ENCODE results near the gene GADL1. TPM values are rescaled to one million over a fixed set of nuclear protein-coding genes. Genes with fewer than 3 reads are reported as not detected.

The GADL1 gene
- total RNA-seq, 1 donor from 2014 or later = 3.1 TPM

DNA sequence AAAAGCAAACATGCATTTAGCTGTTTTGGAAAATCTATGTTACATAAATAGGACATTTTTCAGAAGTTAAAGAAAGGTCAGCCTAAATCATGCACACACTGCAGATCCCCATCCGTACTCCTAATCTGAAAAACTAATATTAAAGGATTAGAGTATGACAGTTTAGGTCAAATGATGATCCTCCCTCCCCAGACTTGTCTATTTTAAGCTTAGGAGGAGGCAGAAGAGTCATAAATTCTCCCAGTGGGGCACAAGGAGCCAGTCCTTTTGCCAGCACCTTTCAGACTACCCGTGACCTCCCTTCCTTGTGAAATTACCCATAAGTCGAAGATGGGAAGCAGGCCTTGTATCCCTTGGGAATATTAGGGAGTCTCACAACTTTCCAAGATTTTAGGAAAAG is 210.1 kb downstream of the GADL1 start:
- peaks cover 37% of the 10 kb centered on the region for H3K4me1 Mint-ChIP-seq (ENCODE audit: unreplicated experiment)
- no peaks in the 10 kb centered on the region for H3K27me3 Mint-ChIP-seq
- no peak overlapping the region for H3K4me3 Mint-ChIP-seq
- no peaks in the 10 kb centered on the region for H3K9me3 Mint-ChIP-seq
- H3K27ac Mint-ChIP-seq = no peak overlapping the region
- DNase-seq (ENCODE audit: extremely low spot score, unreplicated experiment) = no peak
- TF ChIP-seq, protein P1, sequence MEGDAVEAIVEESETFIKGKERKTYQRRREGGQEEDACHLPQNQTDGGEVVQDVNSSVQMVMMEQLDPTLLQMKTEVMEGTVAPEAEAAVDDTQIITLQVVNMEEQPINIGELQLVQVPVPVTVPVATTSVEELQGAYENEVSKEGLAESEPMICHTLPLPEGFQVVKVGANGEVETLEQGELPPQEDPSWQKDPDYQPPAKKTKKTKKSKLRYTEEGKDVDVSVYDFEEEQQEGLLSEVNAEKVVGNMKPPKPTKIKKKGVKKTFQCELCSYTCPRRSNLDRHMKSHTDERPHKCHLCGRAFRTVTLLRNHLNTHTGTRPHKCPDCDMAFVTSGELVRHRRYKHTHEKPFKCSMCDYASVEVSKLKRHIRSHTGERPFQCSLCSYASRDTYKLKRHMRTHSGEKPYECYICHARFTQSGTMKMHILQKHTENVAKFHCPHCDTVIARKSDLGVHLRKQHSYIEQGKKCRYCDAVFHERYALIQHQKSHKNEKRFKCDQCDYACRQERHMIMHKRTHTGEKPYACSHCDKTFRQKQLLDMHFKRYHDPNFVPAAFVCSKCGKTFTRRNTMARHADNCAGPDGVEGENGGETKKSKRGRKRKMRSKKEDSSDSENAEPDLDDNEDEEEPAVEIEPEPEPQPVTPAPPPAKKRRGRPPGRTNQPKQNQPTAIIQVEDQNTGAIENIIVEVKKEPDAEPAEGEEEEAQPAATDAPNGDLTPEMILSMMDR (conservative IDR thresholded peaks at IDR 0.05) = no peak
- H3K36me3 Mint-ChIP-seq = peaks cover 44% of the 10 kb centered on the region

DNA sequence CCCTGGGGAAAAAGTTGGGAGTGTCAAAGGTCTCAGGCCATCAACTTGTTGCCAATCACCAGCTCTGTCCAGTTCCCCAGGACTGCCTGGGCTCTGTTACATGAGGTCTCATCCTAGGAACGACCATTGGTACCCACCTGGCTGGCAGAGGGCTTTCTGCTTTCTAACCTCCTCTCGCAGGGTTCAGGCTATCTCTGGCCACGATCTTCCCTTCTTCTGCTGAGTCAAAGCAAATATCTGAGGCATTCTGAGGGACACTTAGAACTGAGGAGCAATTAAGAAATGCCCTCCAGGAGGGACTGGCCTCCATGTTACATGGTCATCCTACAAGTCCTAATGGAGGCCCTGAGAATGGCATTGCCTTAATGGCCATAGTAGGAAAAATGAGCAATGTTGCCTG is 210.7 kb downstream of the GADL1 start:
- H3K4me1 Mint-ChIP-seq (ENCODE audit: unreplicated experiment) = peaks cover 31% of the 10 kb centered on the region

DNA sequence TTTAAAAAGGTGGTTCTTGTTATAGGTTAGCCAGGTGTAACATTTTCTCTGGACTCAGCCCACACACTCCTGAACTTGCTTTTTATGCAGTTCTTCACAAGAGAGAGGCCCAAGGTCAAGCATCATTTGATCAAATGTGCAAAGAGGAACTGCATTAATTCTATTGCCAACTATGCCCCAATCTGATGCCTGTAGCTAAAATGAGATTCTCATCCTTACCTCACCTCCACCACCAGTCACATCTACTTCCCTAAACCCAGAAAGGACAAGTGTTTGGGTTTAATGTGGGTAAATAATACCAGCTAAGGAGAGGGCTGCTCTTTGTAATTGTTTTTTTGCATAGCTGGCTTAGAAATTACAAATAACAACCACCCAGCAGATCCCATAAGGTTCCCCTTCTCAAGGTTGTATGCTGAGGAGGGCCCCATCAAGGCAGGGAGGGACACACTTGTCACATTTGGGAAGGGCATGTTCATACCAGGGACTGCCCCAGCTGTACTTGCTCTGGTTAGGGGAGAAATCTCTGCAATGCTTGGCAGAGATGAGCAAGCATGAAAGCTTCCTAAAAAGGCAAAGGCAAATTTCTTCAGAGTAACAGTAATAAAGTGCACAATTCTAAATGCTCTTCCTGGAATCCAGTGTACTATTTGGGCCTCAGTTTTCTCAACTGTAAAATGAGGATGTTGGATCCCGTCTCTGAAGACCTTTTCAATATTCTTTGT is 211.9 kb downstream of the GADL1 start:
- no peak for DNase-seq (ENCODE audit: extremely low spot score, unreplicated experiment)
- H3K36me3 Mint-ChIP-seq = peaks cover 48% of the 10 kb centered on the region
- H3K9me3 Mint-ChIP-seq = no peaks in the 10 kb centered on the region
- TF ChIP-seq, protein P1 (conservative IDR thresholded peaks at IDR 0.05) = no peak
- H3K27me3 Mint-ChIP-seq = no peaks in the 10 kb centered on the region
- H3K27ac Mint-ChIP-seq = no peak overlapping the region
- no peak overlapping the region for H3K4me3 Mint-ChIP-seq
- peaks cover 30% of the 10 kb centered on the region for H3K4me1 Mint-ChIP-seq (ENCODE audit: unreplicated experiment)

More for the DNA sequence above, 210.7 kb downstream of the GADL1 start:
- Mint-ChIP-seq H3K4me3 (no peak overlapping the region), H3K9me3 (no peaks in the 10 kb centered on the region), H3K27ac (no peak overlapping the region), H3K27me3 (no peaks in the 10 kb centered on the region), H3K36me3 (peaks cover 48% of the 10 kb centered on the region)
- no peak for DNase-seq (ENCODE audit: extremely low spot score, unreplicated experiment)
- TF ChIP-seq, protein P1 (conservative IDR thresholded peaks at IDR 0.05) = no peak

DNA sequence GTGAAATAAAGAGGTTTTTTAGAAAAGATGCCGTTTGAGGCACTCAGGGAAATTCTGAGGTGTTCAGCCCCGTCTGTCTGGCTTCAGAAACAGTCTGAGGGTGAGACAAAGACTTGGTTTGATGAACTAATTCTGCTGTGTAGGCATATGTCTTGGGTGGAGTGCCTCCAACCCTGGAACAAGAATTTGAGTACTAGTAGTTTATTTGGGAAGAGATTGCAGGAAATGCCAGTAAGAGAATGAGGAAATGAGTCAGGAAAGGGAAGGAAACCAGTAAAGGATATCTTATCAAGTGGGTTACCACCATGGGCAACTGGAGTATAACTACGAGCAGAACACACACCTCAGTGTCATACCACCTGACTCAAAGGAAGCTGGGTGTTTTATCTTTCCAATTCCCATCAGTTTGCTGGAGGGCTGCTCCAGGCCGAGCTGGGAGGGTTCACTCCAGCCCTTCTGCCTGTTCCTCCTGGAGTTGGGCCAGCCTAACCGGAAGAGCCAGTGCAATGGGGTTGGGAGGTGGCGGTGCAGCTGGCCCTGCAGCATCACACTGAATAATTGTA is 212.7 kb downstream of the GADL1 start:
- DNase-seq (ENCODE audit: extremely low spot score, unreplicated experiment) = no peak
- Mint-ChIP-seq H3K9me3 (no peaks in the 10 kb centered on the region), H3K36me3 (peaks cover 49% of the 10 kb centered on the region), H3K4me3 (peak overlapping the region; percentile 0), H3K27me3 (no peaks in the 10 kb centered on the region), H3K4me1 (ENCODE audit: unreplicated experiment) (peaks cover 34% of the 10 kb centered on the region), H3K27ac (peak overlapping the region; percentile 2)
- TF ChIP-seq, protein P1 (conservative IDR thresholded peaks at IDR 0.05) = no peak

DNA sequence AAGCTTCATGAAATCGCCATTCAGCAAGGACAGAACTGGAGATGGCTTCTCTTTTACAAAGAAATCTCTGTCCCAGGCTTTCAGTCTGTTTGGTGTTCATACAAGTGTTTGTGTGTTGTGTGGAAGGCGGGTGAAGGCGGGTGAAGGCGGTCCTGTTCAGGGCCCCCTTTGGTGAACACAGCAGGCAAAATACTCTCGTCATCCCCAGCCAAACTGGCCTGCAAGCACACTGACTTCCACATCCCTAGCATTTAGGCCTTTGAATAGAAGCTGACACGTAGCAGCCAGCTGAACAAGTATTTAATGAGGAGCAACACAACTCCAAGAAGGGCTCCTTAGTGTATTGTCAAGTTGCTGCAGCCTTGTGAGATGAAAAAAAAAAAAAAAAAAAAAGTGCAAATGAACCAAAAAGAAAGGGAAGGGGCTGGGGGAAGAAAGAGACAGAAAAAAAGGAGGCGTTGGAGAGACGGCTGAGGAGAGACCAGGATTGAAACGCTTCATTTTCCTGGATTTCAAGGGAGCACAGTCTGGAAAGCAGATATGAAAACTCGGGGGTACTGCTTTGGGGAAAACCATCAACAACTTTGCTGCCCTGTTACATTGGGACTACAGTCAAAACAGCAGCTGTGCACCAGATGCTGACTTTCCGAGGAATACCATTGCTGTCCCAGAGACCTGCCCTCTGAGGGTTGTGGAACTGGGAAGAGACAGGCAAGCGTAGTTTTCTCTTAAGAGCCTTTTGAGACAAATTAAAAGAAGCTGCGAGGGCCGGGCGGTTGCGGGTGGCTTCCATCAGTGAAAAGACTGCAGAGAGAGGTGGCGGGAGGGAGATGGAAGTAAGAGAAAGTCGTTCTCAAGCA is 213.4 kb downstream of the GADL1 start:
- Mint-ChIP-seq H3K36me3 (peaks cover 52% of the 10 kb centered on the region), H3K27me3 (no peaks in the 10 kb centered on the region), H3K9me3 (no peaks in the 10 kb centered on the region), H3K4me1 (ENCODE audit: unreplicated experiment) (peaks cover 34% of the 10 kb centered on the region), H3K4me3 (peak overlapping the region; percentile 7), H3K27ac (peak overlapping the region; percentile 2)
- DNase-seq (ENCODE audit: extremely low spot score, unreplicated experiment) = no peak
- TF ChIP-seq, protein P1 (conservative IDR thresholded peaks at IDR 0.05) = no peak
